Measurements from ENCODE around the gene SLC12A4.

Gene SLC12A4

GRCh38 chr16:67961551-67961957, 6.9 kb downstream of the SLC12A4 start:
- no peak for TF ChIP-seq CTCF (conservative IDR thresholded peaks at IDR 0.05; ENCODE audit: low read depth, low read length)
- DNase-seq (ENCODE audit: low read depth) = no peak
- H3K4me3 ChIP-seq (ENCODE audit: low read depth, low read length) = no peak overlapping the region

GRCh38 chr16:67959536-67960329, 8.7 kb downstream of the SLC12A4 start:
- DNase-seq (ENCODE audit: low read depth) = peak; percentile 47
- no peak for TF ChIP-seq CTCF (conservative IDR thresholded peaks at IDR 0.05; ENCODE audit: low read depth, low read length)
- no peak overlapping the region for H3K4me3 ChIP-seq (ENCODE audit: low read depth, low read length)

GRCh38 chr16:67957622-67958021, 10.8 kb downstream of the SLC12A4 start:
- no peak overlapping the region for H3K4me3 ChIP-seq (ENCODE audit: low read depth, low read length)
- no peak for DNase-seq (ENCODE audit: low read depth)
- TF ChIP-seq CTCF (conservative IDR thresholded peaks at IDR 0.05; ENCODE audit: low read depth, low read length) = no peak

- no peak for TF ChIP-seq CTCF (conservative IDR thresholded peaks at IDR 0.05; ENCODE audit: low read depth, low read length)
- no peak for DNase-seq (ENCODE audit: low read depth)
- no peak overlapping the region for H3K4me3 ChIP-seq (ENCODE audit: low read depth, low read length)
Observed at GRCh38 chr16:67954421-67955196, 13.8 kb downstream of the SLC12A4 start.

- no peak for TF ChIP-seq CTCF (conservative IDR thresholded peaks at IDR 0.05; ENCODE audit: low read depth, low read length)
Observed at GRCh38 chr16:67953641-67954375, 14.6 kb downstream of the SLC12A4 start.

GRCh38 chr16:67951485-67951884, 17.0 kb downstream of the SLC12A4 start:
- no peak for TF ChIP-seq CTCF (conservative IDR thresholded peaks at IDR 0.05; ENCODE audit: low read depth, low read length)
- DNase-seq (ENCODE audit: low read depth) = no peak
- H3K4me3 ChIP-seq (ENCODE audit: low read depth, low read length) = no peak overlapping the region

More at GRCh38 chr16:67953641-67954375, 14.6 kb downstream of the SLC12A4 start:
- DNase-seq (ENCODE audit: low read depth) = no peak
- H3K4me3 ChIP-seq (ENCODE audit: low read depth, low read length) = no peak overlapping the region
